ENCODE results near the gene CLPTM1L. TPM values are rescaled to one million over a fixed set of nuclear protein-coding genes. Genes with fewer than 3 reads are reported as not detected.

CLPTM1L gene
- total RNA-seq, 1 donor from 2014 or later = 131 TPM

- peak overlapping the region; percentile 69 for H3K27ac Mint-ChIP-seq (ENCODE audit: unreplicated experiment)
- peaks cover 3% of the 10 kb centered on the region for H3K79me2 ChIP-seq (ENCODE audit: insufficient read depth, low read length)
- no peak overlapping the region for H3K9ac ChIP-seq (ENCODE audit: low read length)
- H3K4me3 ChIP-seq (ENCODE audit: insufficient read depth, low read depth, low read length) = no peak overlapping the region
- no peaks in the 10 kb centered on the region for H3K27me3 Mint-ChIP-seq (ENCODE audit: low read depth, unreplicated experiment)
- H3K4me3 Mint-ChIP-seq (ENCODE audit: unreplicated experiment) = no peak overlapping the region
- DNase-seq (ENCODE audit: low read depth) (no peak), FAIRE-seq (no peak)
- peaks cover 35% of the 10 kb centered on the region for H3K9me3 Mint-ChIP-seq (ENCODE audit: unreplicated experiment)
- H2AFZ ChIP-seq (ENCODE audit: low read depth, low read length) = no peak overlapping the region
- H3K36me3 Mint-ChIP-seq (ENCODE audit: low read depth, unreplicated experiment) = peaks cover 41% of the 10 kb centered on the region
- H3K36me3 ChIP-seq (ENCODE audit: insufficient read depth, low read length) = peaks cover 10% of the 10 kb centered on the region
- no peak overlapping the region for H3K27ac ChIP-seq (ENCODE audit: low read depth, low read length)
- peaks cover 5% of the 10 kb centered on the region for H3K9me3 ChIP-seq (ENCODE audit: insufficient read depth, low read depth, low read length)
- H4K20me1 ChIP-seq (ENCODE audit: insufficient read depth, low read length) = peaks cover 52% of the 10 kb centered on the region
- H3K4me2 ChIP-seq (ENCODE audit: low read length) = no peak overlapping the region
- no peaks in the 10 kb centered on the region for H3K4me1 ChIP-seq (ENCODE audit: insufficient read depth, low read length)
- no peak for TF ChIP-seq EZH2 (IDR thresholded peaks at IDR 0.05; ENCODE audit: insufficient read depth, low read length)
- TF ChIP-seq CTCF (IDR thresholded peaks at IDR 0.05; ENCODE audit: insufficient read depth, low read depth, low read length) = no peak
- H3K27me3 ChIP-seq (ENCODE audit: insufficient read depth, low read length) = no peaks in the 10 kb centered on the region
- H3K4me1 Mint-ChIP-seq (ENCODE audit: low read depth, unreplicated experiment) = peaks cover 17% of the 10 kb centered on the region
Observed at GRCh38 chr5:1330847-1331831, 13.8 kb downstream of the CLPTM1L start.

GRCh38 chr5:1330146-1330846 is 14.6 kb downstream of the CLPTM1L start:
- H3K4me2 ChIP-seq (ENCODE audit: low read length) = no peak overlapping the region
- H2AFZ ChIP-seq (ENCODE audit: low read depth, low read length) = no peak overlapping the region
- H3K36me3 Mint-ChIP-seq (ENCODE audit: low read depth, unreplicated experiment) = peaks cover 47% of the 10 kb centered on the region
- H3K4me1 ChIP-seq (ENCODE audit: insufficient read depth, low read length) = no peaks in the 10 kb centered on the region
- H3K27ac Mint-ChIP-seq (ENCODE audit: unreplicated experiment) = peak overlapping the region; percentile 69
- H3K27ac ChIP-seq (ENCODE audit: low read depth, low read length) = no peak overlapping the region
- H4K20me1 ChIP-seq (ENCODE audit: insufficient read depth, low read length) = peaks cover 50% of the 10 kb centered on the region
- H3K4me1 Mint-ChIP-seq (ENCODE audit: low read depth, unreplicated experiment) = peaks cover 19% of the 10 kb centered on the region
- peaks cover 43% of the 10 kb centered on the region for H3K9me3 Mint-ChIP-seq (ENCODE audit: unreplicated experiment)
- H3K27me3 ChIP-seq (ENCODE audit: insufficient read depth, low read length) = no peaks in the 10 kb centered on the region
- DNase-seq (ENCODE audit: low read depth) (no peak), FAIRE-seq (no peak)
- no peak overlapping the region for H3K4me3 ChIP-seq (ENCODE audit: insufficient read depth, low read depth, low read length)
- H3K9ac ChIP-seq (ENCODE audit: low read length) = no peak overlapping the region
- peaks cover 3% of the 10 kb centered on the region for H3K79me2 ChIP-seq (ENCODE audit: insufficient read depth, low read length)
- H3K4me3 Mint-ChIP-seq (ENCODE audit: unreplicated experiment) = no peak overlapping the region
- H3K36me3 ChIP-seq (ENCODE audit: insufficient read depth, low read length) = peaks cover 15% of the 10 kb centered on the region
- H3K27me3 Mint-ChIP-seq (ENCODE audit: low read depth, unreplicated experiment) = no peaks in the 10 kb centered on the region
- H3K9me3 ChIP-seq (ENCODE audit: insufficient read depth, low read depth, low read length) = peaks cover 5% of the 10 kb centered on the region
- TF ChIP-seq CTCF (IDR thresholded peaks at IDR 0.05; ENCODE audit: insufficient read depth, low read depth, low read length) (no peak), EZH2 (IDR thresholded peaks at IDR 0.05; ENCODE audit: insufficient read depth, low read length) (no peak)

All from astrocyte (in vitro differentiated cells and primary cell).